Skeletal muscle tissue (tissue), 4 donors: ENCODE data around the gene HINT3. TPM values are rescaled to one million over a fixed set of nuclear protein-coding genes. Genes with fewer than 3 reads are reported as not detected.
"Not testable (repeated sequence)": the region's sequence is repeated elsewhere in the genome, so short reads cannot be mapped to it uniquely, and the experiment has no call there.

Experiments used
- H3K27ac ChIP-seq: one replicate; pipeline ENCODE4 v1.7.0; 2013; ENCODE audit warnings: mild to moderate bottlenecking, low read depth, low read length, inconsistent platforms
- H3K27me3 ChIP-seq, 3 donors: one replicate each; pipeline ENCODE4 v1.7.0; 2013; ENCODE audit warnings: low read length in 3 of 3; ENCODE audit not compliant: control insufficient read depth in 3 of 3, insufficient read depth in 3 of 3
- H3K36me3 ChIP-seq, 3 donors: one replicate each; pipeline ENCODE4 v1.7.0; 2013; ENCODE audit warnings: low read length in 3 of 3; ENCODE audit not compliant: control insufficient read depth in 3 of 3, insufficient read depth in 3 of 3
- H3K4me1 ChIP-seq, 3 donors: one replicate each; pipeline ENCODE4 v1.7.0; 2013; ENCODE audit warnings: low read length in 3 of 3, mild to moderate bottlenecking in 3 of 3; ENCODE audit not compliant: control insufficient read depth in 3 of 3, insufficient read depth in 3 of 3
- H3K4me3 ChIP-seq, 3 donors: one replicate each; pipeline ENCODE4 v1.7.0; 2013; ENCODE audit warnings: low read length in 3 of 3
- H3K9ac ChIP-seq, 3 donors: one replicate each; pipeline ENCODE4 v1.7.0; 2013; ENCODE audit warnings: low read length in 3 of 3, mild to moderate bottlenecking in 3 of 3, moderate library complexity in 2 of 3, low read depth in 1 of 3
- H3K9me3 ChIP-seq, 3 donors: one replicate each; pipeline ENCODE4 v1.7.0; 2013; ENCODE audit warnings: low read length in 3 of 3; ENCODE audit not compliant: control insufficient read depth in 3 of 3
- total RNA-seq: library from RNA; depleted of rRNA; stranded (reverse); fragments of >200 nt; gene quantifications from one replicate; pipeline ENCODE4 v1.2.3, GENCODE V29; 2014
- donor health status: Osteomylitis.

HINT3 gene
- total RNA-seq, 1 donor from 2014 or later = 18.8 TPM

DNA sequence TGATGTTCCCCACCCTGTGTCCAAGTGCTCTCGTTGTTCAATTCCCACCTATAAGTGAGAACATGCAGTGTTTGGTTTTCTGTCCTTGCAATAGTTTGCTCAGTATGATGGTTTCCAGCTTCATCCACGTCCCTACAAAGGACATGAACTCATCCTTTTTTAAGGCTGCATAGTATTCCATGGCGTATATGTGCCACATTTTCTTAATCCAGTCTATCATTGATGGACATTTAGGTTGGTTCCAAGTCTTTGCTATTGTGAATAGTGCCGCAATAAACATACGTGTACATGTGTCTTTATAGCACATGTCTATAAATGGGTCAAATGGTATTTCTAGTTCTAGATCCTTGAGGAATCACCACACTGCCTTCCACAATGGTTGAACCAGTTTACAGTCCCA is 21.1 kb upstream of the HINT3 start:
- H3K9me3 ChIP-seq, H3K4me3 ChIP-seq, H3K36me3 ChIP-seq, H3K4me1 ChIP-seq, H3K27me3 ChIP-seq, H3K9ac ChIP-seq, H3K27ac ChIP-seq: not testable (repeated sequence)

DNA sequence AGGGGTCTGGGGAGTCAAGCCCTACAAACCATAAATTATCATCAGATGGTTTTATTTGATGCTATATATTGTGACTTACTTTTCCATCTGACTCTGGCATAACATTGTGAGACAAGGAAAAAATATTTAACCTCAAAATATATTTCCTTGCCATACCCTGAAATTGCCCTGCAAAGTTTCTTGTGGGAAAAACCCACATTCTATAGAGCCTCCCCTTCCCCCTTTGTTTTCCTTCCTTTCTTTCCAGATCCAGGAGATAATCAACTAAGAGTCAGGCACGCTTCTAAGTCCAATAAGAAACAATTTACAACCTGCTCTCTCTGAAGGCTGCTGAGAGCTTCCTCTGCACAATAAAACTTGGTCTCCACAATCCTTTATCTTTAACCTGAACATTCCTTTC is 17.5 kb upstream of the HINT3 start:
- Histone ChIP-seq H3K9ac (no peak overlapping the region), H3K4me3 (no peak overlapping the region), H3K4me1 (no peaks in the 10 kb centered on the region), H3K9me3 (no peaks in the 10 kb centered on the region), H3K36me3 (no peaks in the 10 kb centered on the region), H3K27me3 (no peaks in the 10 kb centered on the region), H3K27ac (no peak overlapping the region)

DNA sequence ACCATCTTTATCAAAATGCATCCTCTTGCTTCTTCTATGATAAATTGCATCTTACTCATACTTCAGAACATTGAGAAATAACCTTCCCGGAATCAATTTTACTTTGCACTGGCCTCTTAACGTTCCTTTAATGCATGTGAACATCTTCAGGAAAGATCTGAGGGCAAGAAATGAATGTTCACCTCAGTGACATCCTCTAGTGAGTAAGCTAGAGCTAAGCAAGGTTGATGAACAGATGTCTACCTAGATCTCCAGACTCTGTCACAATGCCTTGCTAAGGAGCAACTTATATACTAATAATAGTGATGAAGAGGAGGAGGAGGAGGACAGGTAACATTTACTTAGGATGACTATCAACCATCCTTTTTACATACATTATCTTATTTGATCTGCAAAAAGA is 16.8 kb upstream of the HINT3 start:
- H3K27ac ChIP-seq = no peak overlapping the region
- no peak overlapping the region for H3K9ac ChIP-seq
- H3K4me3 ChIP-seq = no peak overlapping the region
- H3K4me1 ChIP-seq = no peaks in the 10 kb centered on the region
- H3K9me3 ChIP-seq = no peaks in the 10 kb centered on the region
- H3K27me3 ChIP-seq = no peaks in the 10 kb centered on the region
- H3K36me3 ChIP-seq = no peaks in the 10 kb centered on the region

DNA sequence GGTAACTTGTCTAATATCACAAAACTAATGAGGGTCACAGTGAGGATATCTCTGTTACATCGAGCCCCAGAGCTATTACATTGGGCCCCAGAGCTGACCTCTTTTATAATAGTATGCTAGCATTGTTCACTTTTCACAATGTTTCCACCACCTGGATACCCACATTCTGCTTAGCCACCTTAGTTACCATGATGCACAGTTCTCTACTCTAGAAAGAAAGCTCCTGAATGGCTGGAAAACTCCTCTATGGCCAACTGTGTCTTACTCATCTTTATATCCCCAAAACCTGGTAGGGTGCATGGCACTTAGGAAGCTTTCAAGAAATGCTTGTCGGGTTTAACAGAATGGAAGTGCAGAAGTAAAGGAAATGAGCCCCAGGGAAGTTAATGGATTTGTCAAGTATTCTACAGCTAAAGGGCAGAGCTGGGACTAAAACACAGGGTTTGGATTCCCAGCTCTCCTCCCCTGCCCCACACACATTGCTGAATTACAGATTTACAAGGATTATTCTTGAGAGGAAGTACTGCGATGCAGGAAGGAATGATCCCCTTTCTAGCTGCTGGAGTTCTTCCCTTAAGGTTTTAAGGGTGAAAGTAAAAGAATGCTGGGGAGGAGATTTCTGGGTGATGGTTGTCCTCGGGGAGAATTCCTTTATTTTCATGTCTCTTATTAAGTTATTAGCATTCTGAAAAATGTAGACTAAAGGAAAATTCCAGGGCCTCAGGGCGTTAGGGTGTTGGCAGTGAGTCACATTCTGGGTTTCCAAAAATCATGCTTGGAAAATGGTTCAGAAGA is 16.1 kb upstream of the HINT3 start:
- no peak overlapping the region for H3K27ac ChIP-seq
- H3K9ac ChIP-seq = peak overlapping the region in 2 of 3 donors; percentile 14
- no peaks in the 10 kb centered on the region for H3K36me3 ChIP-seq
- H3K4me3 ChIP-seq = no peak overlapping the region
- H3K27me3 ChIP-seq = no peaks in the 10 kb centered on the region
- no peaks in the 10 kb centered on the region for H3K9me3 ChIP-seq
- no peaks in the 10 kb centered on the region for H3K4me1 ChIP-seq

DNA sequence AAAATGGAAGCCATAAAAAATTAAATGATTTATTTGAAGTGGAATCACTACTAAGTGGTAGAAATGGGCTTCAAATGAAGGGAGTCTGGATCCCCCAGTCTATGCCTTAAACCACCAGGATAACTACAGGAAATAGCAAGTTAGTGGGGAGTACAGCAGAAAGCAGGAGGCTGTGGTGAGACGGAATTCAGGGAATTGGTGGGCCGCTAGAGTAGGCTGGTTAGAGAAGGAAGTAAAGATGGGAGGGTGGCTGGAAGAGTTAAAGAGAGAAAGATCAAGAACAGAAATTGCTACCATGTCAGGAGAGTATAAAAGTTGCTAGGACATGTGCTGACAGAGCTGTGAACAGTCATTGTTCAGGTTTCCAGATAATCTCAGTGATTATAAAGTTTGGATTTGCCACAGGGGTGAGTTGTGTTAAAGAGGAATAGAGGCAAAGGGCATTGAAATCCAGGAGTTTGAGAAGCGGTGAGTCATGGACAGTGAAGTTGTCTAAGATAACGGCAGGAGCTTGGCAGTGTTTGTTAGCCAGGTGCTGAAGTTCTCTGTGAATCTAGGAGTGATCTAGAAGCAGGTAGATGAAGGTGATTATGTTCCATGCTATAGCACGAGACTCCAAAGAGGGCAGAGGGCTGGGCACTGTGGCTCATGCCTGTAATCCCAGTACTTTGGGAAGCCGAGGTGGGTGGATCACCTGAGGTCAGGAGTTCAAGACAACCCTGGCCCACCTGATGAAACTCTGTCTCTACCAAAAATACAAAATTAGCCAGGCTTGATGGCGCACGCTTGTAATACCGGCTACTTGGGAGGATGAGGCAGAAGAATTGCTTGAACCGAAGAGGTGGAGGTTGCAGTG is 13.7 kb upstream of the HINT3 start:
- no peaks in the 10 kb centered on the region for H3K9me3 ChIP-seq
- no peaks in the 10 kb centered on the region for H3K27me3 ChIP-seq
- peaks cover 0 to 4% (median 0%) of the 10 kb centered on the region in 3 donors for H3K4me1 ChIP-seq
- H3K9ac ChIP-seq = no peak overlapping the region
- H3K27ac ChIP-seq = peak overlapping the region; percentile 46
- no peaks in the 10 kb centered on the region for H3K36me3 ChIP-seq
- no peak overlapping the region for H3K4me3 ChIP-seq

DNA sequence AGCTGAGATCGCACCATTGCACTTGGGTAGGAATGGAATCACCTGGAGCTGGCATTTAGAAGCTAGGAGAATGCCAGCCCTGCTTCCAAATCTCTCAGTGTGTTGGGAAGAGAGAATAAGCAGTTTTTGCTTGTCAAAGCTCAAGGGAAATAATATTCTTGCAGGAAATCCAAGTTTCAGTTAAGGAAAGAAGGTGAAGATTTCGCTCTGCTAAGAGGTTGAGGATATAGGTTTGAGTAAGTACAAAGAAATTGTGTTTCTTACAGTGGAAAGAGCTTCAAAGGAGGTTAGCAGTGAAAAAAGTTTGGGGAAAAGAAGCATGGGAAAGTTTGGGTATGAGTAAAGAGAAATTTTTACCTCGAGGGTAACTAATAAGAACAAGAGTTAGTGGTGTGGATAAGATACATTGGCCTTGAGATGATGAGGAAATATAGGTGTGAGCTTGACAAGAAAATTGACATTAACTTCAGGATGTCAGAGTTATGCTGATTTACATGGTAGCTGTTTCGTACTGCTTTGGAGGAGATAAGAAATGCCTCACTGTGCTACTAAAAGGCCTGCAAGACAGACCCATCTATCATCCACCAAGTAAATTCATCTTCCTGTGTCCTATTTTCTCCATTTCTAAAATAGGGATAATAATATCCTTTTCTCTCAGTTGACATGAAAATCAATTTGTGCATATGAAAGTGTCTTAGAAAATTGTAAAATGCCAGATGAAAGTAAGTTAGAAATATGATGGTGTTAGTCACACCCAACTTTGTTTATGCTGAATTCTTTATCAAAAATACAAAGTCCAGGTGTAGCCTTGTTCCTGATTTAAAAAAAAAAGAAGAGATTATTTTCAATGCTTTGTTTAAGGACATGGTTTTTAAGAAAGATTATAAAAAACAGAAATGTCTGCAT is 12.8 kb upstream of the HINT3 start:
- Histone ChIP-seq H3K9me3 (no peaks in the 10 kb centered on the region), H3K4me3 (no peak overlapping the region), H3K27me3 (no peaks in the 10 kb centered on the region), H3K27ac (peak overlapping the region; percentile 46), H3K9ac (no peak overlapping the region), H3K36me3 (no peaks in the 10 kb centered on the region), H3K4me1 (peaks cover 0 to 4% (median 0%) of the 10 kb centered on the region in 3 donors)

DNA sequence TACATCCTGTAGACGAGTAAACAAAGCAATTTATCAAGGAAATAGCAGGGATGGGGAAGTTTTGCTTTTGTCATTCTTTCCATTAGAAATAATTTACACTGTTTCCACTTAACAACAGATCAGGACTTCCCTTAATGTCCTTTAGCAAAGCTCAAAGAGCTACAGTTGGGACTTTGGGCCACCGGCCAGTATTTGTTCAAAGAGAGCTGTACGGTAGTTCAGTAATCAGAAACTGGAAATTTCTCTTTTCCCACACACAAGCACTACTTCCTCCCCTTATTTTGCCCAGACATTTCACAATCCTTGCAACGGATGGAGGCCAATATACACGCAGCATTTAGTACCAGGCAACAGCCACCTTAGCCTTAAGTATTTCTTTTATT is 12.1 kb upstream of the HINT3 start:
- H3K4me1 ChIP-seq = peaks cover 0 to 4% (median 0%) of the 10 kb centered on the region in 3 donors
- no peak overlapping the region for H3K4me3 ChIP-seq
- H3K27me3 ChIP-seq = no peaks in the 10 kb centered on the region
- no peaks in the 10 kb centered on the region for H3K36me3 ChIP-seq
- no peaks in the 10 kb centered on the region for H3K9me3 ChIP-seq
- H3K9ac ChIP-seq = no peak overlapping the region
- H3K27ac ChIP-seq = peak overlapping the region; percentile 46

DNA sequence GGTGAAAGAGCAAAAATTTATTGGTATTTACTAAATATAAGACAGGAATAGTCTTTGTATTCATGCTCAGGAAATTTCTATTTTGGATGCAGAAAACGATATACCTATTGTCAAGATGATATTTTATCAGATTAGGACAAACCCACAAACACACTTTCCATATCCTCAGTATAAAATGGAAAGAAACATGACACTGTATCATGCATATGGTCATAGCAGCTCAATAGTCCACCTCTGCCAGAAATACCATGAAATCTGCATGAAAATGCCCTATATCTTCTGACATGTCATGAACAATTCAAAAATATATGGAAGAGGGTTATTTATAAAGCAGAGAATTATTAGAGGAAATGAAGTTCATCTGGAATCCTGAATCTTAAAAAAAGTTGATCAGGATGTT is 11.7 kb upstream of the HINT3 start:
- H3K36me3 ChIP-seq = no peaks in the 10 kb centered on the region
- H3K4me3 ChIP-seq = no peak overlapping the region
- H3K27ac ChIP-seq = peak overlapping the region; percentile 46
- H3K9me3 ChIP-seq = no peaks in the 10 kb centered on the region
- H3K27me3 ChIP-seq = no peaks in the 10 kb centered on the region
- H3K9ac ChIP-seq = no peak overlapping the region
- peaks cover 0 to 4% (median 0%) of the 10 kb centered on the region in 3 donors for H3K4me1 ChIP-seq

DNA sequence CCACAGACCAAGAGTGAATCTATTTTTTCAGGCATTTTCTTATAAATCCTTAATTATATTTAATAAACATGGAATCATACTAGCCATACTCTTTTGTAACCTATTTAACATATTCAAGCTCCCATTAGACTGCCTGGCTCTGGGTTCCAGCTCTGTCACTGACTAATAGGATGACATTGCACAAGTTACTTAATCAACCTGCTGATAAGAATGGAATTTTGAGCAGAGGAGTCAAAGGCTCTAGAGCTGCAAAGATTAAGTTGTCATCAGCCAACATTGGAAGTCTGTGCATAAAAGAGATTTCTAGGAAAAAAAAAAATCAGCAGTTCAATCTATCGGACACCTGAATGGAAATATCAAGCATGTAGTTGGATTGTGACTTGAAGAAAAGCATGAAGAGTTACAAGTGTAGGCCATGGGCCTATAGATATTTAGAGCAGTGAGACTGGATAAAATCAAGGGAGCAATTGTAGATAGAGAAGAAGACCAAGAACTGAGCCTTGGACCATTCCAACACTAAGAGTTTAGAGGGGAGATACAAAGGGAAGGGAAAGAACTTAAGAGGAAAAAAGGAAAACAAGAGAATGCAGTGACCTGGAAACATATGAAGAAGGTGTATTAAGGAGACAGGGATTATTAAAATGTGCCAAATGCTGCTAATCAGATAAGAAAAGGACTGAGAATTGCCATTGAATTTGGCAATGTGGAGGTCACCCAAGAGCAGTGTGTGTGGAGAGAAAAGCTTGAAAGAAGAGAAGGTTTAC is 11.0 kb upstream of the HINT3 start:
- H3K4me3 ChIP-seq = no peak overlapping the region
- no peaks in the 10 kb centered on the region for H3K27me3 ChIP-seq
- H3K36me3 ChIP-seq = no peaks in the 10 kb centered on the region
- peaks cover 0 to 4% (median 0%) of the 10 kb centered on the region in 3 donors for H3K4me1 ChIP-seq
- H3K9ac ChIP-seq = no peak overlapping the region
- peak overlapping the region; percentile 55 for H3K27ac ChIP-seq
- no peaks in the 10 kb centered on the region for H3K9me3 ChIP-seq
